ENCODE results near the gene RIMOC1.
"Not testable (repeated sequence)": the region's sequence is repeated elsewhere in the genome, so short reads cannot be mapped to it uniquely, and the experiment has no call there.

Gene RIMOC1

DNA sequence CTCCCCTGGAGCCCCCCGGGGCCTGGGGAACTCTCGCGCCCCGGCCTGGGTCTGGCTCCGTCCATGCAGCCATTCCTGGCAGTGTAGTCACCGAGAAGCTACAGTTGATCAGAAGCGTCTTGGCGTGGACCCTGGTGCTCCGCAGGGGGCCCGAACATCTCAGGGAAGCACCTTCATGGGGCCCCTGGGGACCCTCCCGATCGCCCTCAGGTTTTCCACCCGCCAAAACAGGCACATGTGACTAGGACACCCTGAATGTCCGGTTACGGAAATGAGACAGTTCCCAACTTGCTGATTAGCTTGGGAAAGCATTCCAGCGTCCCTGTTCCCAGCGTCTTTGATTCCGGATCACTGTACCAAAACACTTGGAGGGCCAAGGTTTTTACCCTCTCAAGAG is 21.4 kb downstream of the RIMOC1 start:
- H3K27ac ChIP-seq, result no peak overlapping the region
- H3K9me3 ChIP-seq (ENCODE audit: low read depth, low read length), result no peaks in the 10 kb centered on the region
- no peak for TF ChIP-seq POLR2AphosphoS5 (IDR thresholded peaks at IDR 0.05; ENCODE audit: borderline replicate concordance, low read depth, low read length)
- no peak for TF ChIP-seq EZH2 (IDR thresholded peaks at IDR 0.05)
- TF ChIP-seq FOXP2 (optimal IDR thresholded peaks at IDR 0.05; ENCODE audit: control extremely low read depth, extremely low read length, insufficient read depth), result no peak
- peak overlapping the region; percentile 75 for H3K4me3 ChIP-seq
- peak overlapping the region; percentile 84 for H3K9ac ChIP-seq (ENCODE audit: insufficient read length)
- H3K36me3 ChIP-seq (ENCODE audit: insufficient read depth, low read length), result peaks cover 13% of the 10 kb centered on the region
- DNase-seq (ENCODE audit: low read depth, low spot score), result no peak

DNA sequence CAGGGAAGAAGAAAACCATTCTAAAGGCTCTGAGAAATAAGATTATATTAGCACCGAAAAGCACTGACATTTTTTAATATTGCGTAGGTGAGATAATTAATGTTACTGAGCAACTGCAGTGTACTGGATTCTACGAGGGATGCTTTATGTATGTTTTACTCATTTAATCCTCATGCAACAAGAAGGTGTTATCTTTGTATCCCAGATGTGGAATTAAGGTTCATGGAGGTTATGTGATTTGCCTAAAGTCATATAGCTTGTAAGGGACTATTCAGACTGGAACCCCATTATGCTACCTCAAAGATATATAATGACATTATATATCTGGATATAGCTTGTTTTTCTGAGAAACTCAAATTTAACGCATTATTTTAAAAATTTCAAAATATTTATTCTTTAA is 23.5 kb downstream of the RIMOC1 start:
- Histone ChIP-seq H3K27ac (no peak overlapping the region), H3K9ac (ENCODE audit: insufficient read length) (no peak overlapping the region), H3K36me3 (ENCODE audit: insufficient read depth, low read length) (peaks cover 9% of the 10 kb centered on the region; the same call in 1 of the 2 replicates), H3K9me3 (ENCODE audit: low read depth, low read length) (no peaks in the 10 kb centered on the region), H3K4me3 (no peak overlapping the region)
- TF ChIP-seq FOXP2 (optimal IDR thresholded peaks at IDR 0.05; ENCODE audit: control extremely low read depth, extremely low read length, insufficient read depth) (no peak), POLR2AphosphoS5 (IDR thresholded peaks at IDR 0.05; ENCODE audit: borderline replicate concordance, low read depth, low read length) (no peak), EZH2 (IDR thresholded peaks at IDR 0.05) (no peak)
- no peak for DNase-seq (ENCODE audit: low read depth, low spot score)

DNA sequence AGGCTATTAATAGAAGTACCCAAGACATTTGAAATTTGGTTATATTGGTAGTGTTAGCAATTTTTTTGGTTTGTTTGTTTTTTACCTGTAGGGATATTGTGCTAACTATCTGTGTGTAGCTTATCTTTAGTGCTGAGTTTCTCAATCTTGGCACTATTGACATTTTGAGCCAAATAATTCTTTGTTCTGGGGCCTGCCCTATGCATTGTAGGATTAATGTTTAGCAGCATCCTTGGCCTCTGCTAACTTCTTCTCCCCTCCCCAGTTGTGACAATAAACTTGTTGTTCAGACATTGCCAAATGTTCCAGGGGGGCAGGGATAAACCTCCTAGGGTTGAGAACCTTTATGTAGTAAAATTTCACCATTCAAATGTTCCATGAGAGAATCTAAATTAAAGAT is 24.9 kb downstream of the RIMOC1 start:
- Histone ChIP-seq H3K9ac (ENCODE audit: insufficient read length) (no peak overlapping the region), H3K36me3 (ENCODE audit: insufficient read depth, low read length) (no peaks in the 10 kb centered on the region), H3K27ac (no peak overlapping the region), H3K9me3 (ENCODE audit: low read depth, low read length) (no peaks in the 10 kb centered on the region), H3K4me3 (no peak overlapping the region)
- no peak for DNase-seq (ENCODE audit: low read depth, low spot score)
- TF ChIP-seq FOXP2 (optimal IDR thresholded peaks at IDR 0.05; ENCODE audit: control extremely low read depth, extremely low read length, insufficient read depth) (no peak), EZH2 (IDR thresholded peaks at IDR 0.05) (no peak), POLR2AphosphoS5 (IDR thresholded peaks at IDR 0.05; ENCODE audit: borderline replicate concordance, low read depth, low read length) (no peak)

GRCh38 chr5:41932770-41933169 is 28.6 kb downstream of the RIMOC1 start:
- no peak overlapping the region for H3K4me3 ChIP-seq
- TF ChIP-seq POLR2AphosphoS5 (IDR thresholded peaks at IDR 0.05; ENCODE audit: borderline replicate concordance, low read depth, low read length) (no peak), FOXP2 (optimal IDR thresholded peaks at IDR 0.05; ENCODE audit: control extremely low read depth, extremely low read length, insufficient read depth) (no peak), EZH2 (IDR thresholded peaks at IDR 0.05) (no peak)
- H3K9ac ChIP-seq (ENCODE audit: insufficient read length), result no peak overlapping the region
- H3K36me3 ChIP-seq (ENCODE audit: insufficient read depth, low read length), result no peaks in the 10 kb centered on the region
- DNase-seq (ENCODE audit: low read depth, low spot score), result no peak
- no peak overlapping the region for H3K27ac ChIP-seq
- no peaks in the 10 kb centered on the region for H3K9me3 ChIP-seq (ENCODE audit: low read depth, low read length)

- H3K9me3 ChIP-seq (ENCODE audit: low read depth, low read length), result no peaks in the 10 kb centered on the region
- peak overlapping the region; percentile 29 for H3K9ac ChIP-seq (ENCODE audit: insufficient read length)
- peak overlapping the region; percentile 54 for H3K4me3 ChIP-seq
- peak overlapping the region; percentile 77 for H3K27ac ChIP-seq
- DNase-seq (ENCODE audit: low read depth, low spot score), result no peak
- H3K36me3 ChIP-seq (ENCODE audit: insufficient read depth, low read length), result no peaks in the 10 kb centered on the region
- no peak for TF ChIP-seq POLR2AphosphoS5 (IDR thresholded peaks at IDR 0.05; ENCODE audit: borderline replicate concordance, low read depth, low read length)
- no peak for TF ChIP-seq EZH2 (IDR thresholded peaks at IDR 0.05)
- TF ChIP-seq FOXP2 (optimal IDR thresholded peaks at IDR 0.05; ENCODE audit: control extremely low read depth, extremely low read length, insufficient read depth), result no peak
Measured at GRCh38 chr5:41935544-41935943, 31.4 kb downstream of the RIMOC1 start.

DNA sequence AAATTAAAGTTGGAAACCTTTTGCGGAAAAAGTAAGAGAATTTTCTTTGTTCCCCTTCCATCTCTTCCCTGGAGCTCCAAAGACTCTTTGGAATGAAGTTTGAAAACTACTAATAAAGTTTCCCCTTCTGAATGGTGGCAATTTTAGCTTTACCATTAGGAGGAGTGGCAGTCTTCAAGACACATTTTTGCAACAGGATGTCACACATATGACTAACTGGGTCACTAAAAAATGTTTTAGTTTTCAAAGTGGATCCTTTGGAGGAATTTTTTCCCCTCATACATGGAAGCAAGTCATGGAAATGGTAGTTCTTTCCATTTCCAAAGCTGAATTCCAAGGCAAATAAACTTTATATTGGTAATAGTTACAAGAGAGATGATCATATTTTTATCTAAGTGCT is 36.5 kb downstream of the RIMOC1 start:
- Histone ChIP-seq H3K9ac (ENCODE audit: insufficient read length) (no peak overlapping the region), H3K27ac (no peak overlapping the region), H3K36me3 (ENCODE audit: insufficient read depth, low read length) (no peaks in the 10 kb centered on the region), H3K4me3 (no peak overlapping the region), H3K9me3 (ENCODE audit: low read depth, low read length) (no peaks in the 10 kb centered on the region)
- no peak for DNase-seq (ENCODE audit: low read depth, low spot score)
- TF ChIP-seq FOXP2 (optimal IDR thresholded peaks at IDR 0.05; ENCODE audit: control extremely low read depth, extremely low read length, insufficient read depth), result no peak
- TF ChIP-seq EZH2 (IDR thresholded peaks at IDR 0.05), result no peak
- TF ChIP-seq POLR2AphosphoS5 (IDR thresholded peaks at IDR 0.05; ENCODE audit: borderline replicate concordance, low read depth, low read length), result no peak

DNA sequence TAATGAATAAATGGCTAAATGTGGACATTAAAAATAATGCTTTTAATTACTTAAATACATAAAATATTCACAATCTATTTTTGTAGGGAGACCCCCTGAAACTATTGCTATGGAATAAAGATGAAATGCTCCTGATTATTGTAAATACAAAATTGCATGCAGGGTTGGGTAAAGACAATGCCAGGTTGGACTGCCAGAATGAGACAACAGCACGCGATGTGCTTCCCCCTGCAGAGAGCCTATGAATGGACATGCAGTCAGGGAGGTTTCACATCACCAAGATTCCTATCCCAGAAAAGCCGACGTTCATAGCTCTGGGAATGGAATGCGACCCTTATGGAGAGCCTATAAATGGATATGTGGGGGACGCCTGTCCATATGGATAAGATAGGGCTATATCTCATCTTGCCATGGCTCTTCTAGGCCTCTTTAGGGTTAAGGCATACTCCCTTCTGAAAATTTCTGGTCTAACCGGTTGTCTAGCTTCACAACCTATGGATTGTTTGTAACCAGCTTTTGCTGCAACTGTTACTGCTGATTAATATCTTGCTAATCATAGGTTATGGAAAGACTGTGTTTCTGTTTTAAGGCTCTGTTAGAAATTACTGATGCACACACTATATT is 41.3 kb downstream of the RIMOC1 start:
- H3K4me3 ChIP-seq; H3K36me3 ChIP-seq (ENCODE audit: insufficient read depth, low read length): not testable (repeated sequence)

DNA sequence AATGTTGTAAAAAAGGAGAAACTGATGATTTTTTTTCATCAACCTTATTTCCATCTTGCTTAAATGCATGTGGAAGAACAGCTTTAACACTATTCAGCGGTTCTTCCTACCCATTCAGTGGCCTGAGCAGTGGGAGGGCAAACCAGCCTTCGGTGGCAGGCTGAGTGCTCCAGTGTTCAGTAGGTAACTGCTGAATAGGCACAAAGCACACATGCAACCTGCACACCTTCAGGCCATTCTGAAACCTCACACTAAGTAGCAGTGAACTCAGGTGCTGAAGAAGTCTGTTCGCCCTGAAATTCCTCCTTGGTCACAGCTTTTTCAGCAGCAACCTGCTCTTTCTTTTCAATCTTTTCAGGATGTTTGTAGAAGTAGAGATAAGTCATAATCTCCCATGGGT is 47.1 kb downstream of the RIMOC1 start:
- no peak for DNase-seq (ENCODE audit: low read depth, low spot score)
- Histone ChIP-seq H3K9ac (ENCODE audit: insufficient read length) (no peak overlapping the region), H3K9me3 (ENCODE audit: low read depth, low read length) (no peaks in the 10 kb centered on the region), H3K4me3 (no peak overlapping the region), H3K27ac (no peak overlapping the region), H3K36me3 (ENCODE audit: insufficient read depth, low read length) (no peaks in the 10 kb centered on the region)
- TF ChIP-seq EZH2 (IDR thresholded peaks at IDR 0.05) (no peak), FOXP2 (optimal IDR thresholded peaks at IDR 0.05; ENCODE audit: control extremely low read depth, extremely low read length, insufficient read depth) (no peak), POLR2AphosphoS5 (IDR thresholded peaks at IDR 0.05; ENCODE audit: borderline replicate concordance, low read depth, low read length) (no peak)

More for the DNA sequence above, 41.3 kb downstream of the RIMOC1 start:
- not testable (repeated sequence) for H3K9ac ChIP-seq (ENCODE audit: insufficient read length); DNase-seq (ENCODE audit: low read depth, low spot score); H3K9me3 ChIP-seq (ENCODE audit: low read depth, low read length); H3K27ac ChIP-seq
